HG03097 (cell line): ENCODE results near the gene CPNE4.
"Not testable (repeated sequence)": the region's sequence is repeated elsewhere in the genome, so short reads cannot be mapped to it uniquely, and the experiment has no call there.

ENCODE experiments used
- ATAC-seq: cut with Tn5 transposase; IDR thresholded peaks from one replicate; pipeline ENCODE4 v1.9.1; 2021; ENCODE audit not compliant: unreplicated experiment, low FRiP score

The CPNE4 gene

GRCh38 chr3:131885871-131886270 lies 148.9 kb downstream of the CPNE4 start:
- ATAC-seq: not testable (repeated sequence)

- ATAC-seq: no peak
Observed at GRCh38 chr3:131883711-131884407, 151.0 kb downstream of the CPNE4 start.

- no peak for ATAC-seq
Observed at GRCh38 chr3:131883086-131883485, 151.7 kb downstream of the CPNE4 start.

- no peak for ATAC-seq
Observed at GRCh38 chr3:131881777-131882176, 153.0 kb downstream of the CPNE4 start.

- ATAC-seq: no peak
Observed at GRCh38 chr3:131880948-131881347, 153.9 kb downstream of the CPNE4 start.

GRCh38 chr3:131868203-131868602 lies 166.6 kb downstream of the CPNE4 start:
- ATAC-seq: no peak

- ATAC-seq: no peak
Observed at GRCh38 chr3:131856171-131856570, 178.6 kb downstream of the CPNE4 start.

- ATAC-seq: no peak
Observed at GRCh38 chr3:131850223-131850622, 184.6 kb downstream of the CPNE4 start.

GRCh38 chr3:131849616-131850015 lies 185.2 kb downstream of the CPNE4 start:
- ATAC-seq: no peak

- no peak for ATAC-seq
Observed at GRCh38 chr3:131847966-131848510, 186.8 kb downstream of the CPNE4 start.

GRCh38 chr3:131846296-131846924 lies 188.4 kb downstream of the CPNE4 start:
- no peak for ATAC-seq

- ATAC-seq: no peak
Observed at GRCh38 chr3:131843174-131843573, 191.6 kb downstream of the CPNE4 start.

GRCh38 chr3:131840156-131840797 lies 194.5 kb downstream of the CPNE4 start:
- ATAC-seq: no peak

GRCh38 chr3:131835906-131836305 lies 198.9 kb downstream of the CPNE4 start:
- ATAC-seq: no peak

- ATAC-seq: no peak
Observed at GRCh38 chr3:131831608-131832007, 203.2 kb downstream of the CPNE4 start.

- no peak for ATAC-seq
Observed at GRCh38 chr3:131821191-131821762, 213.5 kb downstream of the CPNE4 start.

GRCh38 chr3:131819381-131820055 lies 215.3 kb downstream of the CPNE4 start:
- ATAC-seq: no peak

GRCh38 chr3:131812433-131812832 lies 222.4 kb downstream of the CPNE4 start:
- no peak for ATAC-seq

- ATAC-seq: no peak
Observed at GRCh38 chr3:131811481-131811880, 223.3 kb downstream of the CPNE4 start.

- ATAC-seq: no peak
Observed at GRCh38 chr3:131807822-131808221, 227.0 kb downstream of the CPNE4 start.

- no peak for ATAC-seq
Observed at GRCh38 chr3:131806736-131807135, 228.1 kb downstream of the CPNE4 start.
